ENCODE measurements around the gene KRT31.
A peak's percentile ranks its signal among the peaks of the same experiment; 100 is the strongest.
"Not testable (repeated sequence)": the region's sequence is repeated elsewhere in the genome, so short reads cannot be mapped to it uniquely, and the experiment has no call there.

KRT31 gene

DNA sequence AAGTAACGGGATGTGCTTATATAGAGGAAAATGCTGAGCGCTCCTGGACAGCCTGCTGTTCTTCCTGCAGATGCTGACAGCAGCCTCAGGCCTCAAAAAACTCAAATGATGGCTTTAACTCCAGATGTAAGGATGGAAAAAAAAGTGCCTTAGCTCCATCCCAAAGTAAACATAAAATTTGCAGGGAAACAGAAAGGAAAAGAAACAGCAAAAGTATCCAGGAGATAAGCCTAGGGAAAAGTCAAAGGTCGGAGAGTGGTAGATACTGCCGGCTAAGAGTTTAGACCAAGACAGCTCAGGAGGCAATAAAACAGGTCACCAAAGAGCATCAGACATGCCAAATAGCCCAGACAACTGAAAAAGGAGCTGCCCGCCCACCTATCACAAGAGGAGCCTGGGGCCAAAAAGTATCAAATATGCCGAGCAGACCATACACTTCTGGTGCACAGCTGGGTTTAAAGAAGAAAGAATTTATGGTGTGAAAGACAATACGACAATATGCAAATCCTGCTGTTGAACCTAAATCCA, 6.9 kb downstream of the KRT31 start:
- DNase-seq (ENCODE audit: low read depth in 2 of 2): no peak

DNA sequence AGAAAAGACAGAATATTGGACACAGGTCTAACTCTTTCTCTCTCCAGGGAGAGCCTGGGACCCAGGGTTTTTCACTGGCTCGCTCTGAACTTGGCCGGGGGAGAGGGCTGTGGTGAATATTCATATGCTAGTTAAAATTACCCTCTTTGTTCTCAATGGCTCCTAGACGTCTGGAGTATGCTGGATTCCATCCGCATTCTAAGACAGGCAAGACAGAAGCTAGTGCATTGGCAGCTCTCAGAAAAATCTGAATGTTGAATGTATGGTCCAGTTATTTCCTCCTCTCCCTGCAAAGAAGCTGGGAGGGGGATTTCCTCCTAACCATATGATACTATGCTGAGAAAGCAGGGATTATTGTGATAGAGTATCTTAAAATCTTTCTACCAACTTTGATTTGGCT, 9.7 kb downstream of the KRT31 start:
- DNase-seq (ENCODE audit: low read depth in 2 of 2): no peak

DNA sequence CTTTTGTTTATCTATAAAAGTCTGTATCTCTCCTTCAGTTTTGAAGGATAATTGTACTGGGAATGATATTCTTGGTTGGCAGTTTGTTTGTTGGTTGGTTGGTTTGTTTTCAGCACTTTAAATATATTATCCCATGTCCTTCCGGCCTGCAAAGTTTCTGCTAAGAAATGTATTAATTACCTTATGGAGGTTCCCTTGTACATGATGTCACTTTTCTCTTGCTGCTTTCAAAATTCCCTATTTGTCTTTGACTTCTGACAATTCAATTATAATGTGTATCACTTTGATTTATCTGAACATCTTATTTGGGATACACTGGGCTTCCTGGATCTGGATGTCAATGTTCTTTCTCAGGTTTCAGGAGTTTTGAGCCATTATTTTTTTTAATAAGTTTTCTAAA, 11.2 kb downstream of the KRT31 start:
- DNase-seq (ENCODE audit: low read depth in 2 of 2): no peak

DNA sequence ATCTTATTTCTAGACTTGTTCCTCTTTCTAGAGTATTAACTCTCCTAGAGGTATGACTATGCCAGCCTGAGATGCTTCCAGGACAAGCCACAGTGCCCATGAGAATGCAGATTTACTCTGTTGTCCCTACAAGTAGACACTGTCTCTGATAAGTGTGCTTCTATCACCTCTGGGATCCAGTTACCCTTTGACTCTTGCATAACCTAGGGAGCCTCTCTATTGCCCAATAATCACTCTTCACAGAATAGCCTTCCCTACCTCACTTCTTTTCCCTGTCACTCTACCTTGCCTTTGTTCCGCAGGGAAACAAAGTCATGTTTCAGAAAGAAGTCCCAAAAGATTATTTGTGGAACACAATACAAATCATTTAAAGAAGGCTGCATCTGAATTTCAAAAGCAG, 13.7 kb downstream of the KRT31 start:
- no peak for DNase-seq (ENCODE audit: low read depth in 2 of 2)

DNA sequence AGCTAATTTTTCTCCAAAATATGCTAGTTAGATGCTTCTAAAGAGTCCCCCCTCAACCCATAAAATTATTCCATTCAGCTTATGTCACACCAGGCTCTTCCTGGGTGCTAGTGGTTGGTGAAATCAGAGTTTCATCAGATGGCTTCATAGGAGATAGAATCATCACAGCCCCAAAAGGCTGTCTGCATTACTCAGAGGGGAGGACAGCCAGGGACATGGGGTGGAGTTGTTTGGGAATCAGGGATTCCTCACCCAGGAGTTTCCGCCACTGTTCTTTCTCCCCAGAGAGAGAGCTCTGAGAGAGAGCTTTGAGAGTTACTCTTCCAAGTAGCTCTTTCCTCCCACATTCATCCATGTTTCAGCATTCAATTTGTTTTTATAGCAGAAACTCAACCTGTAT, 15.0 kb downstream of the KRT31 start:
- no peak for DNase-seq (ENCODE audit: low read depth in 2 of 2)

DNA sequence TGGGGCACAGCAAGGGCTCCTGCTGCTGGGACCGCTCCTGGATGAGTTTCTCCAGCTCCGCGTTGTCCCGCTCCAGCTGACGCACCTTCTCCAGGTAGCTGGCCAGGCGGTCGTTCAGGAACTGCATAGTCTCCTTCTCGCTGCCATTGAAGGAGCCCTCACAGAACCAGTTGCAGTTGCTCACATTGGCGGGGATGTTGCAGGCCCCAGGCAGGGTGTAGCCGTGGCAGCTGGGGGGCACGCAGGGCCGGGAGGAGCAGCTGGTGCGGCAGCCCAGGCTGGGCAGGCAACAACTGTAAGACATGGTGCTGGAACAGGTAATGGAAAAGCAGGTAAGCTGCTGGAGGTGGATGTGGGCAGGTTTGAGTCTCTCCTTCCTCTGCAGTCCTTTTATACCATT, 15.5 kb downstream of the KRT31 start, which contains the start of gene KRT34:
Gene KRT34, minus strand, starts transcription at position 364 of the 400 bp plus-strand sequence. Its CDS starts 60 bp downstream, at position 304.
- DNase-seq (ENCODE audit: low read depth in 2 of 2): not testable (repeated sequence)

DNA sequence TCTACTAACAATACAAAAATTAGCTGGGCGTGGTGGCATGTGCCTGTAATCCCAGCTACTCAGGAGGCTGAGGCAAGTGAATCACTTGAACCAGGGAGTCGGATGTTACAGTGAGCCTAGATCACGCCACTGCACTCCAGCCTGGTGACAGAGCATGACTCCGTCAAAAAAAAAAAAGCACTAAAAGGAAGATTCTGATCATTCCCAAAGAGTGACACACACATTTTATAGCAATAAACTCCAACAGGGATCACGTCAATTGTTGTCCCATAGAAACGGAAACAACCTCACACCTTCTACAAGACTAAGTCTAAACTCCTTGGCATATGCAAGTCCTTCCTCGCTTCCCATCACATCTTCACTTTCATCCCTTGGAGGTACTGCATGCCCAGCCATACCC, 17.3 kb downstream of the KRT31 start:
- not testable (repeated sequence) for DNase-seq (ENCODE audit: low read depth in 2 of 2)

DNA sequence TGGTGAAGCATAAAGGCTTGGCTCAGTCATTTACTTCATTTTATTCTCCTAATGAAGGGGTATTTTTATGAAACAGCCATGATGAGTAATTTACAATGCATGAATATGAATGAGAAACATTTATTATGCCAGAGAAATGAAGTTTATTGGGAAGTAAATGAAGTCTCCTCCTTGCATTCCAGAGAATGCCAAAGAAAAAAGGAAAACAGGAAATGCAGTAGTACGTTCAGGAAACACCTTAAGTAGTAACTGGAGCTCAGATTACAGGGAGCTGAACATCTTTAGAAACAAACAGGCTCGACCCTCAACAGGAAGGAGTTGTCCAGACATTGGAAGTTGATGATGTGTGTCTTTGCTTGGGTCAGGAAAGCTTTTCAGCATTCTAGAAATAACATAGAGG, 19.9 kb downstream of the KRT31 start:
- DNase-seq (ENCODE audit: low read depth in 2 of 2): no peak

DNA sequence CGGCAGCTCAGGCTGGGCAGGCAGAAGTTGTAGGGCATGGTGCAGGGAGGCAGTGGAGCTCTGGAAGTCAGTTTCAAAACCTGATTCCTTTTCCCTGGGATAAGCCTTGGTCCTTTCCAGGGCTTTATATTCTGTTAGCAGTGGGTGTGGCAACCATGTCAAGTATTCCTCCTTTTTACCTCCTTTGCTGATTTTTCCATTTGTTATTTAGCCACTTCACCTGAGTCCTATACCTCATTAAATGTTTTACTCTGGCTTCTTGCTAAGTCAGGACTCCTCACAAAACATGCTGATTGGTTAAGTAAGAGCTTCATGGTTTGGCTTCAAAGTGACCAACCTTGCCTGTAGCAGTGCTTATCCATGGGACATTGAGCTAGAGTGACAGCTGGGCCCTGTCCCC, 27.7 kb downstream of the KRT31 start, which contains the start of gene KRT33B:
Gene KRT33B, minus strand, starts transcription at position 101 of the 400 bp plus-strand sequence. Its CDS starts 63 bp downstream, at position 38.
- DNase-seq (ENCODE audit: low read depth in 2 of 2): no peak

DNA sequence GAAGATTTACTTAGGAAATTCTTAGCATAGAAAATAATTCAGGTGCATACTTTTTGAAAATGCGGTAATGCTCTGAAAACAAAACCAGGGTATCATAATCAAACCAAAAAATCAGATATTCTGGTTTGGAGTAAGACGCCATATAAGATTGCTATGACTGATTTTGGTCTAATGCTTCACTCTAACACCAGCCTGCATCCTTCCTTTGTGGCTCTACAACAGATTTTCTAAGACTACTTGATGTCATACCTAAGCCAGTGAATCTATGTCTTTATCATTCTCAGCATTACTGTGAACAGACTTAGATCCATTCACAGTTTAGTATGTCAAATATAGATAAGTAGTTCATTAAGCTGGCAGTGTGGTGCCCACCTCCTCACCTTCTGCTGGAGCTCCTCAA, 28.4 kb downstream of the KRT31 start:
- no peak for DNase-seq (ENCODE audit: low read depth in 2 of 2)

DNA sequence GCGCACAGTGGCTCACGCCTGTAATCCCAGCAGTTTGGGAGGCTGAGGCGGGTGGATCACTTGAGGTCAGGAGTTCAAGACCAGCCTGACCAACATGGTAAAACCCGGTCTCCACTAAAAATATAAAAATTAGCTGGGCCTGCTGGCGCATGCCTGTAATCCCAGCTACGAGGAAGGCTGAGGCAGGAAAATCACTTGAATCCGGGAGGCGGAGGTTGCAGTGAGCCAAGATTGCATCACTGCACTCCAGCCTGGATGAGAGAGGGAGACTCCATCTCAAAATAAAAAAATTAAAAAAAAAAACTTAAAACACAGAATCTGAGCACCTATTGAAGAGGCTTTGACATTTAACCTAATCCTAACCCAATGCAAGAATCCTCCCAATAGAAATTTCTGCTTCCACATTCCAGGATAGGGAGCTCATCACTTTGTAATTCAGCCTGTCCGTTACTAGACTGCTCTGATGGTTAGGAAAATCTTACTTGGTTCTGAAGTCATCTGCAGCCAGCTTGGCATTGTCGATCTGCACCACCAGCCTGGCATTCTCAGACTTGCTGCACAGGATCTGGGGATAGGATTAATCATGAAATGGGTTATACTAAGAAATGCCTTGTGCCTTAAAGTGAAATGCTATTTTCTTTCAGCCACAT, 29.9 kb downstream of the KRT31 start:
- DNase-seq (ENCODE audit: low read depth in 2 of 2): peak in 1 of 2 experiments; percentile 24

DNA sequence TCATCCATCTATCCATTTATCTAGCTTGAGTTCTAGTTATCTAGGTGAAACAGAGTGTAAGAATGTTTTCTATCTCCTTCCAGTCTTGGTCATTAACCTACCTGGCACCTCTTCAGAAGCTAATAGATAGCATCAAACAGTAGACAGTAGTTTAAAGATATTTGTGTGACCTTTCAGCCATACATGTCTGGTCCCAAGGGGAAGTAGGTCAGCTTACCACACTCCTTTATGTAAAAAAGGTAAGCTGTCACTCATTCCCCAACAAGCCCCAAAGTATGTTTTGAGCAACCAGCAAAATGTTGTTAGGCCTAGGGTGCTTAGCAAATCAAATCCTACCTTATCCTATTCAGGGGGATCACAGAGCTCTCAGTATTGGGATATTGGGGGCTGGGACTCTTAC, 31.3 kb downstream of the KRT31 start:
- DNase-seq (ENCODE audit: low read depth in 2 of 2): no peak

DNA sequence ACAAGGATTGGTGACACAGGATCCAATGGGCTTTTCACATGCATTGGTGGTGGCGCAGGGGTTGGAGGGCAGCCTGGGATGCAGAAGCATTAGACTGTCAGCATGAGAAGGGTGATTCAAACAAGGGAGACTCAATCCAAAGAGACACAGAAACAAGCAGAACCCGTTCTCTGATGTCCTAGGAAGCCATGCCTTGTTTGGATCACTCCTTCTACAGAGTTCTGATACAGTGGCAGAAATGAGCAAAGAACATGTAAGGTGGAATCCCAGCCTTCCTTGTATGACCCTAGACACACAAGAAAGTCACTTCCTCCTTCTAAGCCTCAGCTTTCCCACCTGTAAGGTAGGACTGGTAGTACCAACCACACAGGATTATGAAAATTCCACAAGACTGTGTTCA, 33.5 kb downstream of the KRT31 start:
- no peak for DNase-seq (ENCODE audit: low read depth in 2 of 2)

DNA sequence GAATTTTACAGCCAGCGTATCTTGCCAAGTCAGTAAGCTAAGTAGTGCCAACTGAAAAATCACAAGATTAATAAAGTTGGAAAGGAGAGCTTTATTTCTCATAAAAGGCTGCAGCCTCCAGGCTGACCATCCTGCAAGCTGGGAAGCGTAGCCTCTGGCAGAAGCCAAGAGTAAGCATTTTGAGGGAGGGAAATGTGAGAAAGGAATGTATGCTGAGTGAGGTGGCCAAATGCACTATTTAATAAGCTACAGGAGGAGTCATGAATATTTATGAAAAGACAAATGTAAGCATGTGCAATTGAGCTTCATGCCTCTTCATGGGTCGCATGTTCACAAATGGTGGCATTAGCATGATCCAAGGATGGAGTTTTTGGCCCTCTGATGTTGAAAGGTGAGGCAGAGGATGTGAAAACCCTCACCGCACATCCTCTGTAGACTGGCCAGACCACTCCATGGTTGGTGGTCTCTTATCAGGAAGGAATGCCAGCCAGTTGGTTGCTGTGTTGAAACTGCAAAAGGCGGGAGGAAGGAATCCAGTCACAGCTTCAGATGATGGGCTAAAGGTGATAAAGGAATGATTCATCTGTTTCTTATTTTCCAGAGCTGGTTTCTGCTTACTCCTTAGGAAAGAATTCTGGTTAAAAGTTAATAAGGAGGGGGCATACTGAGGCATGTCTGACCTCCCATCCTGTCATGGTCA, 37.0 kb downstream of the KRT31 start:
- peak in 1 of 2 experiments; percentile 24 for DNase-seq (ENCODE audit: low read depth in 2 of 2)

DNA sequence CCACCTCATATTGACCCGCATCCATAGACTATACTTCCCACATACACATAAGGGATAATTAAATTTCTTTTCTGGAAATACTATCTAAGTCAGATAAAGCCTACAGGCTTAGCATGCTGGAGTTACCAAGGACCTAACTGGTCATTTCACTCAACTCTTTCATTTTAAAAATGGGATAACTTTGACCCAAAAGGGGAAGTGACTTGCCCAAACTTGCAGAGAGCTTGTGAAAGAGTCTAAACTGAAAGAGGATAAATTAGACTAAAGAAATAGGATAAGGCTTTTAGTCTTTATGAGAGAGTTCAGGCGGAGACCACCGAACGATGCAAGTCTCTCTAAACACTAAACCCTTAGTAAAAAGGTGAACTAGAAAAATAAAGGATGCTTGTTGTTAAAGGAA, 42.9 kb downstream of the KRT31 start:
- DNase-seq (ENCODE audit: low read depth in 2 of 2): no peak

DNA sequence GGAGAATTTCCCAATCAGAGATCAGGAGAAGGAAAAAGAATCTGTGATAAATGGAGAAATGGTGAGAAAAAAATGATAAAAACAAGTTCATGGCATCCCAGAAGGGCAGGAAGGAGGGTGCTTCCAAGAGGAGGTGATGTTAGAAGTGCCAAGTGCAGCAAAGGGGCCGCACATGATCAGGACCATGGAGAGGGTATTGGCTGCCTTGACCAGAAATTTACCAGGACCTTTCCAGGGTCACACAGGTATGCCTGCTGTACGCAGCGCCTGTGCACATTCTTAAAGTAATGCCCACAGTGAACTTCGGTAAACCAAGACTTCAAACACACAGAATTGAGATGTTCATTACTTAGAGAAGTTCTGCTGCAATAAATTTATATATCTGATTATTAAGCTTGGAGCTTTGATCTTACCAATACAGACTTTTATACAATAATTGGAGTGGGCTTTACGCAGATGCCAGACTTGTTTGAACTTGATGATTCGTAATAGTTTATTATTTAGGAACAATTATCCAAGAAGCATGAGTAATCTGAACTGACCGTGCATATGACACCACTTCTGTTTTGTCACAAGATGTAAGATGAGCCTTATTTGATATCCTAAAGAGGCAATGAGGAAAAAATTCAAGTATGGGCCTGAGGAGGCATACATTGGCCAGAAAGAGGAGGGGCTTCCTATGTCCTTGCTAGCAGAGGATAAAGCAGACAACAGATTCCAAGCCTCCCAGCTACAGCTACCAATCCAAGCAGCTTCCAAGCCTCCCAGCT, 44.6 kb downstream of the KRT31 start:
- DNase-seq (ENCODE audit: low read depth in 2 of 2): no peak

DNA sequence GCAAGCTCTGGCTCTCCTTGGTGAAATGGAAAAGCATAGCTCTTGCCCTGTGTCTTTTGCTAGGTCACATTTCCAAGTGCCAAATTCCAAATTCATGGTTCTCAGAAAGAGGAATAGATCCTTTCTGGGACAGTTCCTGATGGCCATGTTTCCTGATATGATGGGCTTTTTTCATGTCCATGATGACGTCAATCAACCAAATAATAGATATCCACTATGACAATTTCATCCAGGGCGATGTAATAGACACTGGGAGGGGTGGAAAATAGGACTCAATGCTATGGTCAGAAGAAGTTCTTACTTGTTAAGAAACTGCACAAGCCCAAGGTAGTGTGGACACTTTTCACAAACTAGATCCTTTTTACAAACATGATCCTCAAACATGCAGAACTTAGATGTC, 46.2 kb downstream of the KRT31 start:
- no peak for DNase-seq (ENCODE audit: low read depth in 2 of 2)

DNA sequence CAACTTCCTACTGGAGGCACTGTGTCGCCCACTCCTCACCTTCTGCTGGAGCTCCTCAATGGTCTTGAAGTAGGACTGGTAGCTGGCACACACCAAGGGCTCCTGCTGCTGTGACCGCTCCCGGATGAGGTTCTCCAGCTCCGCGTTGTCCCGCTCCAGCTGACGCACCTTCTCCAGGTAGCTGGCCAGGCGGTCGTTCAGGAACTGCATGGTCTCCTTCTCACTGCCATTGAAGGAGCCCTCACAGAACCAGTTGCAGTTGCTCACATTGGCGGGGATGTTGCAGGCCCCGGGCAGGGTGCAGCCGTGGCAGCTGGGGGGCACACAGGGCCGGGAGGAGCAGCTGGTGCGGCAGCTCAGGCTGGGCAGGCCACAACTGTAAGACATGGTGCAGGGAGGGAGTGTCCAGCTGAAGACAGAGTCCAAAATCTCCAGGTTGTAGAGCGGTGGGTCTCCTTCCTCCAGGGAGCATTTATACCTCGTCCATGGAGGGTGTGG, 47.0 kb downstream of the KRT31 start, which contains the start of gene KRT33A:
Gene KRT33A, minus strand, starts transcription at position 448 of the 498 bp plus-strand sequence. Its CDS starts 61 bp downstream, at position 387.
- not testable (repeated sequence) for DNase-seq (ENCODE audit: low read depth in 2 of 2)

DNA sequence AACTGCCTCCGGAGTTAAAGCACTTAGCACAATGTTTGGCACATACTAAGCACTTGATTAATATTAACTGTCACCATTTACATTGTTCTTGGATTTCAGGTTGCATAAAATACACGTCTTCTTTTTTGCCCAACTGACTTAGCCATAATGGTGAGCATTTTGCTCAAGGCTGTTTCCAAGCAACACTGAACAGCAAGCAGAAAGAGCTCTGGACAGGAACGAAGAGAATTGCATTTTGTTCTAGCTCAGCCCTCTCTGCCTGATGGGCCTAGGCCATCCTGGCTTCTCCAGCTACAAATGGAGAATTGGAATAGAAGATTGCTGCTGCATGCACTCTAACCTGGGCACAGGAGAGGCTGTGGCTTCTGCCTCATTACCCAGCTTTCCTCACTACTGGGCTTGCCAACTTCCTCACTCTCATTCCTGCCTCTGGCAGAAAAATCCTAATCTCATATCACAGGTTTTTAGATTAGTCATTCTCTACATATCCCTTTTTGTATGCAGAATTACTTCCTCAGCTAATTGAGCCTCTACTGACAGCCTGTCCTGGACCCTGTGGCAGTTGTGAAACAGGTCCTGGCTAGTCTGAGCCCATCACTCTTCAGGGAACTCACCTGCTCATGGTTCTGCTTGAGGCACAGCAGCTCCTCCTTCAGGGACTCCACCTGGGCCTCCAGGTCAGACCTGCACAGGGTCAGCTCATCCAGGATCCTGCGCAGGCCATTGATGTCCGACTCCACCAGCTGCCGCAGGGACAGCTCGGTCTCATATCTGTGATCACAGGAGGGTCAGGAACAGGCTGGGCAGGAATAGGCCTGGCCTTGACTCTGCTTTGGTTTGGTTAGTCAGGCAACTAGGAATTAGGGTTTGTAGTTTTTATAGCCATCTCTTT, 49.3 kb downstream of the KRT31 start:
- no peak for DNase-seq (ENCODE audit: low read depth in 2 of 2)

DNA sequence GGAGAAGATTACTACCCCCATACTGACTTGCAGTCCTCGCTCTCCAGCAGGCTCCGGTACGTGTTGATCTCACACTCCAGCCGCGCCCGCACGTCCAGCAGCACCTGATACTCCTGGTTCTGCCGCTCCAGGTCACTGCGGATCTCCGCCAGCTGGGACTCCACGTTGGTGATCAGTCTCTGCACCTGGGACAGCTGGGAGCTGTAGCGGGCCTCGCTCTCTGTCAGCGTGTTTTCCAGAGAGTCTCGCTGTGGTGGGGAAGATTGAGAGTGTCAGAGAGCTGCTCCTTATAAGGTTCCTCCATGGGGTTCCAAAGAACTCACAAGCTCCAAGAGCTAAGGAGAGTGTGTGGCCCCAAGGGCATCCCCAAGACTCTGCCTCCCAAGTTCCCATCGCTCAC, 51.0 kb downstream of the KRT31 start:
- not testable (repeated sequence) for DNase-seq (ENCODE audit: low read depth in 2 of 2)

DNA sequence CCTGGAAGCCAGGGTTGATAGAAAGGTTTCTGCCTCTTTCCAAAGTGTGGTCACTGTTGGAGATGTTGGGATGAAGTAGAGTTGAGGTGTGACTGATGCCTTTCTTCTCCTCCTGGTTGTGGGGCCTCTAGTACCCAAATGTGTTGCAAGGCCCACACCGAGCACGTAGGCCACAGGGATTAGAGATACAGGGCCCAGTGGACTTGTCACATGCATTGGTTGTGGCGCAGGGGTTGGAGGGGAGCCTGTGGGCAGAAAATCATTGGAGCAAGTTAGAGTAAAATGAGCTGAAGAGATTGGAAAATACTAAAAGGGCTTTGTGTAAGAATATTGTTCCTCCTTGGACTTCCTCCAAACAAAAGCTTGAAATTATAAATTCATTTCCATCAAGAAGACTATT, 51.4 kb downstream of the KRT31 start:
- no peak for DNase-seq (ENCODE audit: low read depth in 2 of 2)

Data from fibroblast of skin of left biceps (primary cell).